ENCODE data around the gene RDH5.

DNA sequence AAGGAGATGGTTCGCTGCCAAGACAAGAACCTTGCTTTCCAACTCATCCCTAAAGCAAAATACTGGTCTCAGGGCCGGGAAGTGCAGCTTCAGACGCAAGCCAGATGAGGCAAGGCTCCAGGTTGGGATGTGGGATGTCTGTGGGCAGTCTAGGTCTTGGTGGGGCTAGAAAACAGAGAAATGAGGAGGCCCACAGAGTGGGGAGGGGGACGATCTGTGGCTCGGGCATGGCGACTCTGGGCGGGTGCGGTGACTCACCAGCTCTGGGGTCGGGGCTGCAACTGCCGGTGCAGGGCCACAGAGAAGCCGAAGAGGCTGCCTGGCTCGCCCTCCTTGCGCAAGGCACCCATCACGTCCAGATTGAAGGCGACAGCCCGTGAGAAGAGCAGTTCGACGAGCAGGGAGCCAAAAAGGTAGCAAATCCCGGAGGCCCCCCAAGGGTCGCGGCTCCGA lies 12.9 kb upstream of the RDH5 start:
- TF ChIP-seq, protein P1, sequence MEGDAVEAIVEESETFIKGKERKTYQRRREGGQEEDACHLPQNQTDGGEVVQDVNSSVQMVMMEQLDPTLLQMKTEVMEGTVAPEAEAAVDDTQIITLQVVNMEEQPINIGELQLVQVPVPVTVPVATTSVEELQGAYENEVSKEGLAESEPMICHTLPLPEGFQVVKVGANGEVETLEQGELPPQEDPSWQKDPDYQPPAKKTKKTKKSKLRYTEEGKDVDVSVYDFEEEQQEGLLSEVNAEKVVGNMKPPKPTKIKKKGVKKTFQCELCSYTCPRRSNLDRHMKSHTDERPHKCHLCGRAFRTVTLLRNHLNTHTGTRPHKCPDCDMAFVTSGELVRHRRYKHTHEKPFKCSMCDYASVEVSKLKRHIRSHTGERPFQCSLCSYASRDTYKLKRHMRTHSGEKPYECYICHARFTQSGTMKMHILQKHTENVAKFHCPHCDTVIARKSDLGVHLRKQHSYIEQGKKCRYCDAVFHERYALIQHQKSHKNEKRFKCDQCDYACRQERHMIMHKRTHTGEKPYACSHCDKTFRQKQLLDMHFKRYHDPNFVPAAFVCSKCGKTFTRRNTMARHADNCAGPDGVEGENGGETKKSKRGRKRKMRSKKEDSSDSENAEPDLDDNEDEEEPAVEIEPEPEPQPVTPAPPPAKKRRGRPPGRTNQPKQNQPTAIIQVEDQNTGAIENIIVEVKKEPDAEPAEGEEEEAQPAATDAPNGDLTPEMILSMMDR (IDR thresholded peaks at IDR 0.05): no peak
- no peak for TF ChIP-seq POLR2A (IDR thresholded peaks at IDR 0.05)
